Stimulated activated CD4-positive, alpha-beta T cell treated with anti-CD3 and anti-CD28 coated beads, Interleukin-4, amount 100 ng/mL, for 48 hours (primary cell): ENCODE measurements around the gene MAST2.
"Not testable (repeated sequence)": the region's sequence is repeated elsewhere in the genome, so short reads cannot be mapped to it uniquely, and the experiment has no call there.

Experiments used
- DNase-seq, 2 donors: peaks; one replicate each; pipeline ENCODE4 v3.0.0-alpha.2; 2020; ENCODE audit warnings: low read depth in 2 of 2

MAST2 gene

DNA sequence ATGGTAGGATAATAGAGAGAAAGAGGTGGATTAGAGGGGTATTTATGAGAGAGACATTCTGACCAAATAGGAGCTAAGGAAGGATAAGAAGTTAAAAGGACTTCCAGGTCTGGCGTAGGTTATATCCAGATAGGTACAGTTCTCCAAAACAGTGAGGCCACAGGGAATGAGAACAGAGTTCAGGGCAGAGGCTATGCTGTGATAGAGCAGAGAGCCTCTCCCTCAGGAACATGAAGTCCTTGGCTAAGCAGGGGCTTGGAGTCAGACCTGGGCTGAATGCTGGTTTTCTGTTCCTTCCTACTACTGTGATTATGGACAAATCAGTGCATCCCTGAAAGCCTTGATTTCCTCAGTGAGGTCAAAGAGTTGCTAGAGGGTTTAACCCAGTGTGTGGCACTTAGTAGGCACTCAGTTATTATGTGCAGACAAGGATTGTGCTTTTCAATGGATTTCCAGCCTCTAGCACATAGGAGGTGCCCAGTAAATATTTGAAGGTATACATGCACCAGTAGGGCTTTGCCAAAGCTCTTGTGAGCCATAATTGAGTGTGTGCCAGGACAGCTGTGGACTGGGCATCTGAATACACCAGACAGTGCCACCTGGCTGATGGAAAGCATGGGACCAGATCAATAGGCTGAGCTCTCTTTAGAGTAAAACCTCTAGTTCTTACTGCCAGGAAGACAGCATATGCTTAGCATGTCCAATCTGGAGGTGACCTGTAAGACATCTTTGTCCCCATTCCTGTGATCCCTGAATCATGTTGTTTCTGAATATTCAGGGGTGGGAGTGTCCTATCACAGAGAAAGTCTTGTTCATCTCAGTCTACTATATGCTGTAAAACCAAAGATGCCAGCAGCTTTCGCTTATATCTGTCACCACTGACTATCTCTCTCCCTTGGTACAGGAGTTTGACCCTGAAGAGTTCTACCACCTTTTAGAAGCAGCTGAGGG lies 217.9 kb downstream of the MAST2 start:
- DNase-seq = no peak

- no peak for DNase-seq
Measured at GRCh38 chr1:46026531-46026930, 223.1 kb downstream of the MAST2 start.

DNA sequence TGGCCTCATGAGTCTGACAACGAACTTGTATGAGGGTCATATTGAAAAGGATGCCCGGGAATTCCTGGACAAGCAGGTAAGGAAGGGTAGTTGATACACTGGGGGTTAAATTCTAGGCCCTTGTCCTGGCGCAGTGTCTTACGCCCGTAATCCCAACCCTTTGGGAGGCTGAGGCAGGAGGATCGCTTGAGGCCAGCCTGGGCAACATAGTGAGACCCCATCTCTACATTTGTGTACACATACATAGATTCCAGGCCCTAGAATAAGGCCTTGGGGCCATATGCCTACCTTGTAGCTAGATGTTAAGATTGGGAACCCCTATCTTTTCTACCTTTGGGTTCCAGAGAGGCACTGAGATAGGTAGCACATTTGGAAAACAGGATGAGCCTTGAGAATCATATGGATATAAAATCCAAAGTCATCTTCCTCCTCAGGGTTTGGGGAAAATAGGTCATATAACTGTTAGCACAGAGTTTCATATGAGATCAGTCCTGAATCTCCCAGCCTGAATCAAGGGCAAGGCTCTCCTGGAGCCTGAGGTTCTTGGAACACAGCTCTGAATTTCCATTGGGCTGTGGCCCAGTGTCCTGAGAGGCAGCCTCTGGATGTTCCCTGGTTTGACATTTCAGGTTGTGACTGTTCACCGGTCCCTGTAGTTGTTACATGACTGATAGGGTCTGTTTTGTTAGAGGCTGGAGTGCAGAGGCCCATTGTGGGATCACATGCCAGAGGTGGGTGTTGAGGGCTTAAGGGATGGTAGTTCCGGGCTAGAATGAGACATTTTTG lies 224.6 kb downstream of the MAST2 start:
- no peak for DNase-seq

GRCh38 chr1:46030074-46030870 lies 226.9 kb downstream of the MAST2 start:
- DNase-seq = no peak

DNA sequence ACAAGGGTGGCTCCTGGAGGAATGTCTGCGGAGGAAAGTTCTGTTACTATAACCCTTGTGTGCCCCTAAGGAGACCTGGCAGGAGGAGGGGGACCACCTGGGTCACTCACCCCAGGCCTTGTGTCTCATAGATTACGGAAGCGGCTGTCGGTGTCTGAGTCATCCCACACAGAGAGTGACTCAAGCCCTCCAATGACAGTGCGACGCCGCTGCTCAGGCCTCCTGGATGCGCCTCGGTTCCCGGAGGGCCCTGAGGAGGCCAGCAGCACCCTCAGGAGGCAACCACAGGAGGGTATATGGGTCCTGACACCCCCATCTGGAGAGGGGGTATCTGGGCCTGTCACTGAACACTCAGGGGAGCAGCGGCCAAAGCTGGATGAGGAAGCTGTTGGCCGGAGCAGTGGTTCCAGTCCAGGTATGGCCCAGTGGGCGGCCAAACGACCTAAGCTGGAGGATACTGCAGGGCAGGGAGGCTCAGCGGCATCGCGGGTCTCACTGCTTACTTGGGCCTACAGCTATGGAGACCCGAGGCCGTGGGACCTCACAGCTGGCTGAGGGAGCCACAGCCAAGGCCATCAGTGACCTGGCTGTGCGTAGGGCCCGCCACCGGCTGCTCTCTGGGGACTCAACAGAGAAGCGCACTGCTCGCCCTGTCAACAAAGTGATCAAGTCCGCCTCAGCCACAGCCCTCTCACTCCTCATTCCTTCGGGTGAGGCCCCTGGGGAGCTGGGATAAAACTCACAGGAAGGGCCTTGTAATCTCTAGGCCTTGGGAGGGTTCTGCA lies 227.7 kb downstream of the MAST2 start:
- no peak for DNase-seq

- no peak for DNase-seq
Measured at GRCh38 chr1:46034601-46035516, 231.4 kb downstream of the MAST2 start.

- DNase-seq = peak; percentile 72 to 86
Measured at GRCh38 chr1:46036894-46037839, 233.8 kb downstream of the MAST2 start.

DNA sequence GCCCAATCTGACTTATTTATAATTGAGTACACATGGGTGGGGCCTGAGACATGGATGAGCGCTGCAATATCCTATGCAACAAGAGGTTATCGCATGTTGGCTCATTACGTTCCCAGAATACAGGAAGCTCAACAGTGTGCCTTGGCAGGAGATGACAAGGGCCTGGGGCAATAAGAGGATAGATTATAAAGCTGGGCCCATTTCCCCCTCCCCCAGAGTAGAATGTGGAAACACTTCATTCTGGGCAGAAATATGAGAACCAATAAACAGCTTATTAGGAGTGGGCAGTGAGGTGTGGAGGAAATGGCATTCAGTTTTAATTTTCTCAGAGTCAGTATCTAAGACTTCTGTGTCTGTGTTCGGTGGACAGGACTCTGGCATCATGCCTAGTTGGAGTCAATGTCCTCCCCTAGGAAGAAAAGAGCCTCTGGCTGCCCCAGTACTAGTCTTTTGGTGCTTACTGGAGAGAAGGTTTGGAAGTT lies 236.2 kb downstream of the MAST2 start:
- no peak for DNase-seq

- DNase-seq = no peak
Measured at GRCh38 chr1:46041551-46041950, 238.1 kb downstream of the MAST2 start.

- no peak for DNase-seq
Measured at GRCh38 chr1:46041974-46042373, 238.6 kb downstream of the MAST2 start.

DNA sequence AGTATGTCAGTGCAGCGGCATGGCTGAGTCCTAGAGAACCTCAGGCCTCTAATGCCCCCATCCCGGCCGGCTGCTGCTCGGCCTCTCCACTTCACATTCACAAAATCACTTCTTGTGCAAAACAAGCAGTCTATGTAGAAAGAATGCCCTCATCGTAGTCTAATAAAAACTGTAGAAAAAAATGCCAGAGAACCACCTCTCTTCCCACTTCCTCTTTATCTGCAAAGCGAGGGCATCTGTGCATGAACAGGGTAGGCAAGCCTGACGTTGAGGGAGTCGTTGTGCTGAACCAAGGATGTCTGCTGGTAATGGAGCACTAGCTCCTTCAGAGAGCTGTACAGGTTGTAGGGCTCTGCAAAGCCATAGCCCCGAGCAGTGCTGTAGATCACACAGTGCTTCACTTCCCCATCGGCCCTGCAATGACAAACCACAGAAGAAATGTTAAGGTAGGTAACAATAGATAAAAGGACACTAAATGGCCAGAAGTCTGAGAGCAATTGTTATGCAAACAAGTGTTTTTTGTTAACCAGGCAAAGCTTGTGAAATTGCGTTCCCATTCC lies 240.1 kb downstream of the MAST2 start:
- no peak for DNase-seq

DNA sequence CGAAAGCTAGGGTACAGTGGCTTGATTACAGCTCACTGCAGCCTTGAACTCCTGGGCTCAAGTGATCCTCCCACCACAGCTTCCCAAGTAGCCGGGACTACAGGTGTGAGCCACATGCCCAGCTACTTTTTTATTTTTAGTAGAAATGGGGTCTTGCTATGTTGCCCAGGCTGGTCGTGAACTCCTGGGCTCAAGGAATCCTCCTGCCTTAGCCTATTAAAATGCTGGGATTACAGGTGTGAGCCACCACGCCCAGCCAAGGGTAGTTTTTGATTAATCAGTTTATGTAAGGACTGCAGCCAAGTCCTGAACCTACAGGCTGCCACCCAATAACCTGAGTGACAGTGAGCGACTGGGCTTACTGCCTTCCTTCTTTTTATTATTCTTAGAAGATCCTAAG lies 240.7 kb downstream of the MAST2 start:
- DNase-seq = no peak

- no peak for DNase-seq
Measured at GRCh38 chr1:46053734-46054133, 250.3 kb downstream of the MAST2 start.

- no peak for DNase-seq
Measured at GRCh38 chr1:46056325-46056724, 252.9 kb downstream of the MAST2 start.

- DNase-seq = not testable (repeated sequence)
Measured at GRCh38 chr1:46057215-46057614, 253.8 kb downstream of the MAST2 start.

- no peak for DNase-seq
Measured at GRCh38 chr1:46057781-46058180, 254.4 kb downstream of the MAST2 start.

GRCh38 chr1:46058936-46059335 lies 255.5 kb downstream of the MAST2 start:
- no peak for DNase-seq

GRCh38 chr1:46061146-46061545 lies 257.7 kb downstream of the MAST2 start:
- no peak for DNase-seq
